Adipocyte (in vitro differentiated cells): Measurements from ENCODE around the gene PHF21A.
"Not testable (repeated sequence)": the region's sequence is repeated elsewhere in the genome, so short reads cannot be mapped to it uniquely, and the experiment has no call there.

Experiments
- DNase-seq: peaks from one replicate; pipeline ENCODE4 v3.0.0-alpha.2; 2015; ENCODE audit warnings: low read depth
- H3K27me3 ChIP-seq: replicated peaks from 2 replicates; pipeline ENCODE4 v1.7.0; 2013; ENCODE audit warnings: mild to moderate bottlenecking, low read length, moderate library complexity; ENCODE audit not compliant: control insufficient read depth, insufficient read depth
- H3K36me3 ChIP-seq: 2 replicates; pipeline ENCODE4 v1.7.0; 2013; ENCODE audit warnings: low read length, mild to moderate bottlenecking, moderate library complexity; ENCODE audit not compliant: control insufficient read depth, insufficient read depth, severe bottlenecking
- H3K4me1 ChIP-seq: 2 replicates; pipeline ENCODE4 v1.7.0; 2013; ENCODE audit warnings: mild to moderate bottlenecking, low read length, moderate library complexity; ENCODE audit not compliant: control insufficient read depth, insufficient read depth
- H3K4me3 ChIP-seq: 2 replicates; pipeline ENCODE4 v1.7.0; 2013; ENCODE audit warnings: mild to moderate bottlenecking, low read length, moderate library complexity
- H3K9ac ChIP-seq: 2 replicates; pipeline ENCODE4 v1.7.0; 2013; ENCODE audit warnings: mild to moderate bottlenecking, low read length, moderate library complexity
- H3K9me3 ChIP-seq: 2 replicates; pipeline ENCODE4 v1.7.0; 2013; ENCODE audit warnings: mild to moderate bottlenecking, low read length, moderate library complexity; ENCODE audit not compliant: control insufficient read depth

The PHF21A gene

DNA sequence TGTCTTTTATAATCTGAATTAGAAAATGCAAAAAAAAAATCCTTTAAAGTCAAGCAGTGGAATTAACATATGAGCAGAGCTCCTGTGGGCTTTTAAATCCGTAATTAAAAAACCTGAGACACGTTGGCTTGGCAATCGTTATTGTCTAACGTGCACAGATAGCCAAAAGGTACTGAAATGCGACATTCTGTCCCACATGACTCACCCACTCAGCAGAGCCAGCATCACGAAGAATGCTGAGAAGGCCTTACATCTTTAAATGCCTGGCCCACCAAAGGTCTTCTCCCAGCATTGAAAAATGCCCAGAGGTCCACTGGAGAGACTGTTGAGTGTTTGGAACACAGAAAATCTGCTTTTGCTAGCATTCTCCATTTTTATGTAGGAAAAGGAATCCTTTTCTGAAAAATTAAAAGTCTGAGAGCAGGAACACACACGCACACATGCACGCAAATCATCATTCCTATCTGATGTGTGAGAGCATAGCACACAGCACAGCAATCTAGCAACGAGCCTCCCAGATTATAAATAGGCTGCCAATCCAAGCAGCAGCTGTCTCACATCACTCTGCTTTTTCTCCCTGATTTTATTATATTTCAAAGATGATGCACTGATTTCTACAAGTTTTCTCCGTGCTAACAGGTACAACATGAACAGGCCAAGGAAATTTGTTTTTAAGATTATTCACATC, 94.5 kb downstream of the PHF21A start:
- H3K27me3 ChIP-seq = no peaks in the 10 kb centered on the region
- DNase-seq = peak; percentile 77
- H3K4me3 ChIP-seq = no peak overlapping the region
- H3K9ac ChIP-seq = no peak overlapping the region
- H3K36me3 ChIP-seq = no peaks in the 10 kb centered on the region
- no peaks in the 10 kb centered on the region for H3K9me3 ChIP-seq
- H3K4me1 ChIP-seq = no peaks in the 10 kb centered on the region

DNA sequence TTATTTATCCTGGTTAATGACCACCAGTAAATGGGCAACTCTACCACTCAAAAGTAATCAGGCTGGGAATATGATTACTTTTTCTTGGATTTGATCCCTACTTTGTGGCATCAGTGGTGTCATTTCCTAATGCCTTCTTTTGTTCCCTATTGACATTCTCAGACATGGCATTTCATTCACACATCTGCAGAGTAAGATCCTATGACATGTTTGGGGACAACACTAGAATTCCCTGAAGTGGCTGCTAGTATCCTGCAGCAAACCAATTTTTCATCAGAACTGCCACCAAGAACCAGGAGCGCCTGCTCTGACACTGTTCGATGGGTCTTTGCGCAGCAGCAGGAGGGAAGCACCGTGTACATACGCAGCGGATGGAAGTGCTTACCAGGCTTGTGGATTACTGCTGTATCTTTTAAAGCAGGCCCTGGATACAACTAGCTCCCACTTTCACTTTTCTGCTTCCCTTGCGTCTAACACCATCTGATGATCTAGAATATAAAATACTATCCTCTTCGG, 101.1 kb downstream of the PHF21A start:
- Histone ChIP-seq H3K9ac (no peak overlapping the region), H3K36me3 (no peaks in the 10 kb centered on the region)
- DNase-seq = no peak

DNA sequence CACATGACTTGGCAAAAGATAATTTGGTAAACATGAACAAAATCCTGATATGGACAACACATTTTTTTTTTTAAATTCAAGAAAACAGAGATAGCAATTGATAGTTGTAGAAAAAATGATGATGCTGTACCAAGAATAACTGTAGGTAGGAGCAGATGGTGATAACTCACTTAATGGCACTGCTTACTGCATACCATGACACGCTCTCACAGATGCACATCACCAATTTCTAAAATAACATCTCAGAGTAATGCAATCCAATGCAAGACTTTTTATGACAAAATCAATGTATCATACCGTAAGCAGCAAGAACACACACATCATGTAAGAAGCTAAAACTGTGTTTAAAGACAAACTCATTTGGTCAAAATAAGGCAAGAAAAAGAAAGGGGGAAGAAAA, 102.6 kb downstream of the PHF21A start:
- no peaks in the 10 kb centered on the region for H3K4me1 ChIP-seq
- no peak overlapping the region for H3K9ac ChIP-seq
- no peak overlapping the region for H3K4me3 ChIP-seq
- no peaks in the 10 kb centered on the region for H3K9me3 ChIP-seq
- H3K27me3 ChIP-seq = no peaks in the 10 kb centered on the region
- H3K36me3 ChIP-seq = no peaks in the 10 kb centered on the region
- DNase-seq = no peak

More for the DNA sequence above, 101.1 kb downstream of the PHF21A start:
- H3K9me3 ChIP-seq = no peaks in the 10 kb centered on the region
- no peaks in the 10 kb centered on the region for H3K27me3 ChIP-seq
- no peaks in the 10 kb centered on the region for H3K4me1 ChIP-seq
- H3K4me3 ChIP-seq = no peak overlapping the region

DNA sequence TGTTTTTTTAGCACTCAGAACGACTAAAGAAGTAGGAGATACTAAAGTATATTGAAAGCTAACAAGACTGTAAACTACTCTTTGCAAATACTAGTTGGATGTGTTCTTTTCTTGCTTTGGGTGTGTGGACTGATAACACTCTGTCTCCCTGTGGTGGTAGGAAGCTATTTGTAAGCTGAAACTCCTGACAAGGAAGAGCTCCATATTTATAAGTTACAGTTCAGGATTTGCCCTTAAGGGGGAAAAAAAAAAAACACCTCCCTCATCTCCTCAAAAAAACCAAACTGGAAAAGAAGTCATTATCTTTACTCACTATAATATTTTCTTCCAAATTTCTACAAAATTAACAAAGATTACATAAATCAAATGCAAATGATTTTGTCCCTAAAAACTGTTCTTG, 103.9 kb downstream of the PHF21A start:
- Histone ChIP-seq H3K4me3 (no peak overlapping the region), H3K4me1 (no peaks in the 10 kb centered on the region), H3K9ac (no peak overlapping the region), H3K9me3 (no peaks in the 10 kb centered on the region), H3K36me3 (no peaks in the 10 kb centered on the region), H3K27me3 (no peaks in the 10 kb centered on the region)
- no peak for DNase-seq

DNA sequence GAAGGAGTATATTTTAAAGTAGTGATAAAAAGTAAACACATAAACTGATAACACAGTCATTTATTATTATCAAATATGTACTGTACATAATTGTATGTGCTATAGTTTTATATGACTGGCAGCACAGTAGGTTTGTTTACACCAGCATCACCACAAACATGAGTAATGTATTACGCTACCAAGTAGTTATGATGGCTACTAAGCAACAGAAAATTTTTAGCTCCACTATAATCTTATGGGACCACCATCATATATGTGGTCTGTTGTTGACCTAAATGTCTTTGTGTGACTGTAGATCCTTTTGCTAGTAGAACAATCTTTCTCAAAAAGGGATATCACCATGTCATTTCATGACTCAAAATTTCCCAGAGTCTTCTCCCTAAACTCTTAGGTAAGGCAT, 105.3 kb downstream of the PHF21A start:
- no peaks in the 10 kb centered on the region for H3K4me1 ChIP-seq
- no peaks in the 10 kb centered on the region for H3K9me3 ChIP-seq
- no peak for DNase-seq
- H3K4me3 ChIP-seq = no peak overlapping the region
- H3K36me3 ChIP-seq = no peaks in the 10 kb centered on the region
- H3K9ac ChIP-seq = no peak overlapping the region
- H3K27me3 ChIP-seq = no peaks in the 10 kb centered on the region

DNA sequence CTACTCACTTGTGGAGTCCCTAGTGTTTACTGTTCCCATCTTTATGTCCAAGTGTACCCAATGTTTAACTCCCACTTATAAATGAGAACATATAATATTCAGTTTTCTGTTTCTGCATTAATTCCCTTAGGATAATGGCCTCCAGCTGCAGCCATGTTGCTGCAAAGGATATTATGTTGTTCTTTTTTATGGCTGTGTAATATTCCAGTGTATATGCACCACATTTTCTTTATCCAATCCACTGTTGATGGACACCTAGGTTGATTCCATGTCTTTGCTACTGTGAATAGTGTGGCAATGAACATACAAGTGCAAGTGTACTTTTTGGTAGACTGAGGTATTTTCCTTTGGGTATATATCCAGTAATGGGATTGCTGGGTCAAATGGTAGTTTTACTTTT, 107.1 kb downstream of the PHF21A start:
- H3K4me3 ChIP-seq, H3K9me3 ChIP-seq, DNase-seq, H3K9ac ChIP-seq, H3K27me3 ChIP-seq, H3K4me1 ChIP-seq, H3K36me3 ChIP-seq: not testable (repeated sequence)

DNA sequence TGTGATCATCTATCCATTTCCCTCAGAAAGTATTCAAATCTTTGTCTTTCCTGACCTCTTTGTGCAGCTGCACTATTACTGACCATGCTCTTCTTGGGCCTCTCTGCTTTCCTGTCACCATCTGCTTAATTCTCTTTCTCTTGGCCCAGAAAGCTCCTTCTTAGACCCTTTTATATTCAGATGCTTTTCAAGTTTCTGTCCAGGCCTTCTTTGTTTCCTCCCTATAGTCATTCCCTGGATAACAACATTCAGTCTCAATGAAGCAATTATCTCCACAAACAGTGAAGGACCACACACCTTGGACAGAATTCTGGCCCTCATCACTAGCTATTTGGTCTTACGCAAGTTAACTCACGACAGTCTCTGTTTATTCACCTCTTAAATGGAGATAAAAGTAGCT, 109.1 kb downstream of the PHF21A start:
- Histone ChIP-seq H3K36me3 (no peaks in the 10 kb centered on the region), H3K9ac (no peak overlapping the region), H3K9me3 (no peaks in the 10 kb centered on the region), H3K4me3 (no peak overlapping the region), H3K27me3 (no peaks in the 10 kb centered on the region), H3K4me1 (peaks cover 9% of the 10 kb centered on the region)
- no peak for DNase-seq

DNA sequence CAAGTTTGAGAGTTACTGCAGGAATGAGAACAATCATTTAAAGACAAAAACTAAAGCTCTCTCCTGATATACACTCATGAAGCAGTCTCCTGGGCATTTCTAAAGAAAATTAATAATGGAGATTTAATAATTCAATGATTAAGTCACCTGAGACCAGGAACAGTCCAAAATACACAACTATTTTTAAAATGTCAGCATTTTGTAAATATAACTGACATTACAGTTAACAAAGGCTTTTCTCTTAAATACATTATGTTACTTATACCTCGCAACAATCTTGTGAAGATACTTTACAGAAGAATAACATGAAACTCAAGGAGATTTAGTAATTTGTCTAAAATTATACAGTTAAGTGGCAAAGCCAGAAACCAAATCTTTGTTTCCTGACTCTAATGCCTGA, 111.2 kb downstream of the PHF21A start:
- H3K9ac ChIP-seq = no peak overlapping the region
- H3K4me3 ChIP-seq = no peak overlapping the region
- peaks cover 9% of the 10 kb centered on the region for H3K4me1 ChIP-seq
- no peaks in the 10 kb centered on the region for H3K27me3 ChIP-seq
- no peaks in the 10 kb centered on the region for H3K36me3 ChIP-seq
- no peaks in the 10 kb centered on the region for H3K9me3 ChIP-seq
- no peak for DNase-seq

DNA sequence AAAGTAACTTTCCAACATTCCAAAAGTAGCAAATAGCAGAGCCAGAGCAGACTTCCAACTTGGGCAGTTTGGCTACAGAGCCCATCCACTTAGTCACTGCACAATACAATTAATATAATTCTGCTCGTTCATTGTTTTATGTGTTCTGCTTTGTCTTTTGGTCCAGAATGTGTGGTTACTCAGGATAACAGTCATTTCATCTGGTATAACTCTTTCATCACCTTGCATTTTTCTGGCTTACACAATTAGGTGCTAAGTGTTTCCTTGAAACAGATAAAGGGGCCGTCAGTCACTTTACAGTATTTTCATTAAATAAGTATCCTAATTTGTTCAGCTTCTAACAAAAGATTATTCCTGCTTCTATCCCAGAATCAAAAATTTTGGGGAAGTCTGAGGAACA, 111.6 kb downstream of the PHF21A start:
- Histone ChIP-seq H3K36me3 (no peaks in the 10 kb centered on the region), H3K4me1 (peaks cover 9% of the 10 kb centered on the region), H3K9me3 (no peaks in the 10 kb centered on the region), H3K27me3 (no peaks in the 10 kb centered on the region), H3K4me3 (no peak overlapping the region), H3K9ac (no peak overlapping the region)
- DNase-seq = no peak

DNA sequence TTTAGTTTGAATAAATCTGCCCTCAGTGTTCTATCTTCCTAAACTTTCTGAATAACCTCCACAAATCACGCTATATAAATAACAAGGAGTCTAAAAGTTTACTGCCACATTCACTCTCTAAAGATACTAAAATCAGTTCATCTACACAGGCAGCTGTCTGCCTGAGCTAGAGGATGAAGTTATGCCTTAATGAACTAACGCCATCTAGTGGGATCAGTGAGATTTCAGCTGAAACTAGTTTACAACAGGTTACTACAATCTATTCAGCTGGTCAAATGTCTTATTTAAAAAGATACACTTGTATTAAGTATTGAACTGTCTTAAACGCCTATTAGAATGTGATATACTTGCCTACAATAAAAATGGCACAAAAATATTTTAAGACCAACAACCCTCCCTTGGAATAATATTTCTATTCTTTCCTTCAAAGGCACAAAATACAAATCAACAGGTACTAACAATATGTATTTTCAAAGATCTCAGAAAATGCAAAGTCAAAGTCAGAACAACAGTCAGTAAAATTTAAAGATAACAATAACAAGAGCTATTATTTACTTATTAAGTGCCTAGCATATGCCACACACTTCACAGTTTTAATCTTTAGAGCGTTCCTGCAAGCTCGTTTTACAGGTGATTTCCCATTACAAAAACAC, 114.7 kb downstream of the PHF21A start:
- Histone ChIP-seq H3K4me3 (no peak overlapping the region), H3K9me3 (no peaks in the 10 kb centered on the region), H3K9ac (no peak overlapping the region), H3K4me1 (peaks cover 32% of the 10 kb centered on the region), H3K36me3 (no peaks in the 10 kb centered on the region), H3K27me3 (no peaks in the 10 kb centered on the region)
- DNase-seq = peak; percentile 89

DNA sequence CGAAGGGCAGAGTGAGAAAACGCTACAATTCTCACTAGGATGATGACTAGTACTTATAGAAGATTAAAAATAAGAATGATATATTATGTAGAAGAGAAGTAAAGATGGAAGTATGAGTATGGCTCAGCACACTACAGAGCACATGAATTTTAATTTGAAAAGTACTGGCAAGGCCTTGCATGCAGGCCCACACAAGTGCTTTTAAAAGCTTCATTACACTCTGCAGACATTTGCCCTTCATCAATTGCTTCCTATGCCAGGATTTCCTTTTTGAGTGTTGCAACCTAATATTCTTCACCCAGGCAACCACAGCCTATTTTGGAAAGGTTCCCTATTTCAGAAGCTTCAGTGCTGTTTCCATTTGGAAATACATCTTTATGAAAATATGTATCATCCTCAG, 117.7 kb downstream of the PHF21A start:
- Histone ChIP-seq H3K4me3 (peak overlapping the region; percentile 24), H3K9ac (no peak overlapping the region), H3K9me3 (no peaks in the 10 kb centered on the region), H3K36me3 (no peaks in the 10 kb centered on the region), H3K4me1 (peaks cover 30% of the 10 kb centered on the region), H3K27me3 (no peaks in the 10 kb centered on the region)
- DNase-seq = peak; percentile 75
